DMS53 treated with DMSO at 0.1 percent for 48 hours (cell line): ENCODE measurements around the gene CHCHD1.
"Not testable (repeated sequence)": the region's sequence is repeated elsewhere in the genome, so short reads cannot be mapped to it uniquely, and the experiment has no call there.

Experiments
- DNase-seq: peaks from one replicate; lab custom pipeline; 2025; ENCODE audit not compliant: unreplicated experiment; lab: John Stamatoyannopoulos, UW

The CHCHD1 gene

DNA sequence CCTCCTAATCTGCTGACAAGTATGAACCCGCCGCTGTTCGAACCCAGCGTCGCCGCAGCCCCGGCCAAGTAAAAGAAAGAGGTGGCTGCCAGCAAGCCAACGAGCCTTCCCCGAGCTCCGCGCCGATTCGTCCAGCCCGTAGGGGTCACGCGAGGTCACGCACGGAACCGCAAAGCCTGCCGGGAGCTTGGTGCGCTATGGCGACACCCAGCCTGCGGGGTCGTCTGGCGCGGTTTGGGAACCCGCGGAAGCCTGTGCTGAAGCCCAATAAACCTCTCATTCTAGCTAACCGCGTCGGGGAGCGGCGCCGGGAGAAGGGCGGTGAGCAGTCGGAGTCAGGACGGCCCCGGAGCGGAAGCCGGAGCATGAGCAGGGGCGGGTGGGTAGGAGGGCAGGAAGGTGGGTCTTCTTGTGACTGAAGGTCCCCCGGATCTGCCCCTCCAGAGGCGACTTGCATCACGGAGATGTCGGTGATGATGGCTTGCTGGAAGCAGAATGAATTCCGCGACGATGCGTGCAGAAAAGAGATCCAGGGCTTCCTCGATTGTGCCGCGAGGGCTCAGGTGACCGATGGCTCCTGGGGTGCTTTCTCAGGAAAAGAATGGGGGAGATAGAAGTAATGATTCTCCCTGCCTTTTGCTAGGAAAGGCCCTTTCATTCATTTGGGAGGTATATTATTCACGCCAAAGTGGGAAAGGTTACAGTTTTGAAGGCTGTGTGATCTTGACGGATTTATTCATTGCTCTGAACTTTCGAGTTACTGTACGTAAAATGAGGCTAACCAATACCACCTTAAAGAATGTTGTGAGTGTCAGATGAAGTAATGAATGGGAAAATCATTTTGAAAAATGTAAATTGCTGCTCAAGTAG, at the start of gene CHCHD1:
CHCHD1 (plus strand) TSS at position 170 of the 870 bp plus-strand sequence; CDS start at position 198, 28 bp downstream.
- peak; percentile 70 for DNase-seq

GRCh38 chr10:73732426-73732825, 49.4 kb upstream of the CHCHD1 start:
- no peak for DNase-seq

DNA sequence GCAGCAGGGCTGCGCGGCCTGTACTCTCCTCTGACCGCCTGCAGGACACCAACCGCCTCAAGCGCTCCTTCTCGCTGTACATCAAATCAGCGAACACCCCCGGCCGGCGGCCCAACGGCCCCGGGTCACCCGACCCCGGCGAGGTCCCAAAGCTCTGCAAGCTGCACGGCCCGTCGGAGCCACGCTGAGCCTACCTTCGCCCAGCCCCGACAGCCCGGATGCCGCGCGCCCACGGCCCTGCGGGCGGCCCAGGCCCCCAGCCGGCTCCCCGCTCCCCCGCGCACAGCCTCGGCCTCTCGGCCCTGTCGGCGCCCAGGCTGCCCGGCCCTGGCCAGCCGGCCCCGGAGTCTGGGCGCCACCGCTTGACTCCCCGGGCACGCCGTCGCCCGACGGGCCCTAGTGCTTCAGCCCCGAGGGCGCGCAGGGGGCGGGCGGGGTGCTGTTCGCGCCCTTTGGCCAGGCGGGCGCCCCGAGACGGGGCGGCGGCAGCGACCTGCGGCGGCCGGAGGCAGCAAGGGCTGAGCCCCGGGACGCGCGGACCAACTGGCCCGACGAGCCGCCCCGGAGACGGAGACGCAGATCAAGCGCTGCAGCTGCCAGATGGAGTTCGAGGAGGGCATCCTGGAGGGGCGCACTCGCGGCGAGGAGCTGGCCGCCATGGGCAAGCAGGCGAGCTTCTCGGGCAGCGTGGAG, 48.8 kb upstream of the CHCHD1 start:
- DNase-seq, result no peak

DNA sequence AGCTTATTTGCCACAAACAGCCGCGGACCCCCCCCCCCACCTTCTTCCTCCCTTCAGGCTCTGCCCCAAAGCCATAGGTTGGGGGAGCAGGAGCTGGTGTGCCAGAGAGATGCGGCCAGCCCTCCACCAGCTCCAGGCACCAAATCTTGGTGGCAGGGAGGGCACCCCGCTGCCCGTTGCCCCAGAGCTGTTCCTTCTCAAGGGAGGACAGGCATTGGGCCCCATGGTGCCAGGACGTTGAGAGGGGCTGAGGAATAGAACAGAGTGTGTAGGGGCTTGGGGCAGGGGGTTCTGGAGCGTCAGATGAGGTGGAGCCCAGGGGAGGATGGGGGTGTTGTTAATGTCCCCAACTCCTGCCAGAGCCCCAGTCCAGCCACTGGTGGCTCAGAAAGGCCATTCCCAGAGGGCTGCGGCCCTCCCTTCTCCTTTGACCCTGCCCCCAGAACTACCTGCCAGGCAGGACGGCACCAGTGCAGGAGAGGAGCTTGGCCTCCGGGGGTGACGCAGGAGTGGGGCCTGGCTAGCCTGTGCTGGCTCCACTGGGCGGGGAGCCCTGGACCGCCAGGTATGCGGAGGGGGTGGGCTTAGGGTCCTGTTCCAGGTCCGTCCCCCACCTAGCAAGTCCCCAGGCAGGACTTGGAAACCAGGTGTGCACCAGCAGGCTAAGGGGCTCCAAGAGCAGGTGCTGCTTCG, 47.7 kb upstream of the CHCHD1 start:
- no peak for DNase-seq

- no peak for DNase-seq
Measured at GRCh38 chr10:73734796-73735305, 47.0 kb upstream of the CHCHD1 start.

- not testable (repeated sequence) for DNase-seq
Measured at GRCh38 chr10:73740501-73741254, 41.2 kb upstream of the CHCHD1 start.

GRCh38 chr10:73742454-73742734, 39.5 kb upstream of the CHCHD1 start:
- no peak for DNase-seq

DNA sequence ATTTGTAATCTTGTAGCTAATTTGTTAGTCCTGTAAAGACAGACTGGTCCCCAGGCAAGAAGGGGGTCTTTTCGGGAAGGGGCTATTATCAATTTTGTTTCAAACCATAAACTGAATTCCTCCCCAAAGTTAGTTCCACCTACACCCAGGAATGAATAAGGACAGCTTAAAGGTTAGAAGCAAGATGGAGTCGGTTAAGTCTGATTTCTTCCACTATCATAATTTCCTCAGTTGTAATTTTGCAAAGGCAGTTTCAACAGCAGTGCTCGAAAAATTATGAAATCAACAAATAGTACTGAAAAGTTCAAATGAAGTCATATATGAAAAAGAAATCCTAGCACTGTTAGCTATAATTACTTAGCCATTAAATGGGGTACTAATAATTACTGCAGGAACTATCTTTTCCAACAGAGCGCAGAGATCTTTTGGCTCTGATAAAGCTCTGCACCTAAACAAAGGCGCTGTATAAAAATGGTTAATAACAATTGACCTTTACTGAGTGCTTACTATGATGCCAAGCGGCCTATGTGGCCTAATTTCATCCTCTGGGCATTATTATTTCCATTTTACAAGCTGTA, 38.4 kb upstream of the CHCHD1 start:
- no peak for DNase-seq

DNA sequence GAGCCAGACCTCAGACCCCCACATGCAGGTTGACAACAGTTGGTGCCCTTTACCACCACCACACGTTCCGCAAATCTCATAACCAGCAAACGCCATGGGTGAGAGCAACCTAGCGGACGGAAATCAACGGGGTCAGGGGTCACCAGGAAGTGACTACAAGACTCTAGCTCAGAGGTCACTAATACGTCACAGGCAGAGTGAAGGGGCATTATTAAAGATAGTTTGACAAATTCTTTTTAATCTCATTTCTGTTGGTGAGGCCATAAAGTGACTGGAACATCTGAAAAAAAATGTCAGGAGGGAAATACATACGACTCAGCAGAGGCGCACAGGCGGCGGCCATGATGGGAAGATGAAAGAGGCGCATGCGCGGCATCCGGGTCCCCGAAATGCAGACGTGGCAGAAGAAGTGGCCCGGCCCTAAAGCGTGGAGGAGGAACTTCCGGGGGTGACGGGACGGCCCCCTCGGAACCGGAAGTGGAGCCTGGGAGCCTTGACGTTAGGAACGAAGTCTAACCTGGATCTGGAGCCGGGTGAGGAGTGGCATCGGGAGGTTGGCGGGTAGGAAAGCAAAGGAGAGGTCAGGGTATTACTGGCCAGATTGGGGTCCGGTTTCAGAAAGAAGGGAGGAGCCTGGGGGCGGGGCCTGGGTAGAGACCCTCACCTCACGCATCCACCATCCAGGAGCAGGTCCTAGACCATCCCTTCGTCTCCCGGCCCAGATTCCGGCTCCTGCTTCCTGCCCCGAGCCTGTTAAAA, 37.8 kb upstream of the CHCHD1 start, which contains the start of gene SEC24C:
SEC24C (plus strand) TSS at position 468 of the 759 bp plus-strand sequence. CDS start 2,461 bp downstream, outside the sequence.
- DNase-seq, result peak; percentile 90

DNA sequence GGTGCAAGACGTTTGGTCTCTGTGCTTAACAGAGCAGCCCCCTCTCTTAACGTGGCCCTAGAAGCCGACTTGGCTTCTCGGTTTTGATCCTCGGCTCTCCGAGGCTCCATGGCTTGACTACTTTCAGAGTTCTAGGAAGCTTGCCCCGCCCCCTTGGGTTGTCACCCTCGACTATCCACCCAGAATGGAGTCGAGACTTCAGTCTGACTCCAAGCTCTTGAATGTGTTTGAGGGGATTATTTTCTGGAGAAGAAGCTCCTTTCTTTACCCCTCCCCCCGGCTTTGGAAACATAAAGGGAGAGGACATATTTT, 37.2 kb upstream of the CHCHD1 start:
- no peak for DNase-seq

- no peak for DNase-seq
Measured at GRCh38 chr10:73746721-73747120, 35.1 kb upstream of the CHCHD1 start.

DNA sequence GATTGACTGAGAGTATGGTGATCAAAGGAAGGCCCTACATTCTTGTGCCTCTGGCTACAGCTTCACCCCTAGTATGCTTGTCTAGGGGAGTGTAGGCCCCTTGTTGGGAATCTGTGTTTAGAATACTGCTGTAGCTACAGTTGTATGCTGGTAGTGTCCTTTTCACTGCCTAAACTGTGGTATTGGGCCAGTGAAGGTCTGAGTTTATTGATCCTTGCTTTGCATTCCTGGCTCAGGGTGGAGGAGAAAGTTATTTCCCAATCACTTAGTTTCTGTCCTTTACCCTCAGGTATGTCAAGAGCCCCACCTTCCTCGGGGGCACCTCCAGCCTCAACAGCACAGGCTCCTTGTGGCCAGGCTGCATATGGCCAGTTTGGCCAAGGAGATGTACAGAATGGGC, 31.0 kb upstream of the CHCHD1 start:
- no peak for DNase-seq

DNA sequence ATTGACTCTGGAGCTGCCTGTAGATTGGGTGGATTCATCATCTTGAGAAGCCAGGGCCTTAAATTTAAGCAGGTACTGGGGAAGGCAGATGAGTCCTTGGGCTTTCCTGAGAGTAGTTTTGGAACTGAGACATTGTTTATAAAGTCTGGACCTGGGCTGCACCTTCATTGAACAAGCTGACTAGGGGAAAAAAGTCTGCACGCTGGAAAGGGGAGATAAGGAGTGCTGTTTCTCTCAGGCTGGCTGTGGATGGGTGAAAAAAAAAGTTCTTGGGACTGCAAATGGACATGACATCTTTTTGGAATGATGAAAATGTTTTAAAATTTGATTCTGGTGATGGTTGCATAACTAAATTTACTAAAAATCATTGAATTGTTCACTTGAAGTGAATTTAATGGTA, 25.7 kb upstream of the CHCHD1 start:
- no peak for DNase-seq

GRCh38 chr10:73758704-73759511, 22.9 kb upstream of the CHCHD1 start:
- DNase-seq, result peak; percentile 92

- peak; percentile 92 for DNase-seq
Measured at GRCh38 chr10:73759512-73760115, 22.2 kb upstream of the CHCHD1 start.

DNA sequence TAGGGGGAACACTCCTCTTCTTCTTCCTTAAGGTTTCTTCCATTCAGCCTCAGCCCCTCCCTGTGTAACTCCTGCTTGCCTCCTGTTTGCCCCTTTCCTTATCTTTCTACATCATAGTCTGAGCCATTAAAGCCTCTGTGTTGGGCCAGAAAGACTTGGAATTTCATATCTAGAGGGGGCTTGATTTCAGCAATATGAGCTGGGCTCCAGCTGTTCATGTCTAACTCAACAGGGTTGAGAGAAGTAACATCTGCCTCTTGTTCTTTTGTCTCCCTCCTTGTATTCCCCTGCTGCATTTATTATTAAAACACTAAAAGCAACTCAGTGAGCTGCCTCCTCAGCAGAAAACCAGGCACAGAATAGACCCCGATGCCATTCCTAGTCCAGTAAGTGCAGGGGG, 20.1 kb upstream of the CHCHD1 start:
- DNase-seq, result no peak

GRCh38 chr10:73762915-73763314, 18.9 kb upstream of the CHCHD1 start:
- DNase-seq, result no peak

GRCh38 chr10:73763343-73763742, 18.5 kb upstream of the CHCHD1 start:
- DNase-seq, result no peak

- no peak for DNase-seq
Measured at GRCh38 chr10:73765066-73765465, 16.8 kb upstream of the CHCHD1 start.
